H9 (cell line): Measurements from ENCODE around the gene CD93. TPM values are rescaled to one million over a fixed set of nuclear protein-coding genes. Genes with fewer than 3 reads are reported as not detected.

Experiments used
- DNase-seq: peaks from one replicate; pipeline ENCODE4 v3.0.0-alpha.2; 2017
- H2AFZ ChIP-seq: one replicate; pipeline ENCODE4 v1.6.1; 2013; ENCODE audit warnings: mild to moderate bottlenecking, low read length, control low read depth, moderate library complexity
- H2AK5ac ChIP-seq: 2 replicates; pipeline ENCODE4 v1.6.1; 2013; ENCODE audit warnings: low read length, control low read depth, mixed read lengths; ENCODE audit not compliant: insufficient read length
- H2BK120ac ChIP-seq: one replicate; pipeline ENCODE4 v1.6.1; 2013; ENCODE audit warnings: low read depth, mild to moderate bottlenecking, low read length, control low read depth, inconsistent platforms; ENCODE audit not compliant: poor library complexity, severe bottlenecking
- H2BK12ac ChIP-seq: 2 replicates; pipeline ENCODE4 v1.6.1; 2013; ENCODE audit warnings: low read length, control low read depth, mixed read lengths, low read depth; ENCODE audit not compliant: insufficient read length
- H2BK15ac ChIP-seq: 2 replicates; pipeline ENCODE4 v1.6.1; 2013; ENCODE audit warnings: low read depth, low read length, control low read depth
- H2BK20ac ChIP-seq: one replicate; pipeline ENCODE4 v1.6.1; 2013; ENCODE audit warnings: low read depth, mild to moderate bottlenecking, low read length, control low read depth, inconsistent platforms; ENCODE audit not compliant: poor library complexity, severe bottlenecking
- H2BK5ac ChIP-seq: 2 replicates; pipeline ENCODE4 v1.6.1; 2013; ENCODE audit warnings: low read length, control low read depth, mixed read lengths; ENCODE audit not compliant: insufficient read length
- H3K14ac ChIP-seq: 2 replicates; pipeline ENCODE4 v1.6.1; 2013; ENCODE audit warnings: low read length, control low read depth; ENCODE audit not compliant: insufficient read depth
- H3K18ac ChIP-seq: 2 replicates; pipeline ENCODE4 v1.6.1; 2013; ENCODE audit warnings: low read depth, mild to moderate bottlenecking, mixed read lengths, low read length, control low read depth; ENCODE audit not compliant: insufficient read length
- H3K23ac ChIP-seq: 2 replicates; pipeline ENCODE4 v1.6.1; 2013; ENCODE audit warnings: low read length, control low read depth, mixed read lengths, low read depth; ENCODE audit not compliant: insufficient read length
- H3K23me2 ChIP-seq: 2 replicates; pipeline ENCODE4 v1.6.1; 2013; ENCODE audit warnings: low read depth, mild to moderate bottlenecking, mixed read lengths, low read length, control low read depth; ENCODE audit not compliant: insufficient read length, poor library complexity, severe bottlenecking
- H3K27ac ChIP-seq: 2 replicates; pipeline ENCODE4 v1.5.1; 2013; ENCODE audit warnings: low read length, control low read depth, mixed read lengths, low read depth; ENCODE audit not compliant: insufficient read length
- H3K27me3 ChIP-seq: 2 replicates; pipeline ENCODE4 v1.6.1; 2013; ENCODE audit warnings: low read length, control low read depth, inconsistent platforms; ENCODE audit not compliant: insufficient read depth
- H3K4ac ChIP-seq: 2 replicates; pipeline ENCODE4 v1.6.1; 2013; ENCODE audit warnings: low read depth, mild to moderate bottlenecking, control low read depth, inconsistent platforms, low read length, moderate library complexity
- H3K4me1 ChIP-seq: 2 replicates; pipeline ENCODE4 v1.6.1; 2013; ENCODE audit warnings: low read length, control low read depth, inconsistent platforms; ENCODE audit not compliant: insufficient read depth
- H3K4me2 ChIP-seq: 2 replicates; pipeline ENCODE4 v1.6.1; 2013; ENCODE audit warnings: low read length, control low read depth, mixed read lengths; ENCODE audit not compliant: insufficient read length, insufficient read depth
- H3K56ac ChIP-seq: 2 replicates; pipeline ENCODE4 v1.6.1; 2013; ENCODE audit warnings: low read depth, mild to moderate bottlenecking, mixed read lengths, low read length, control low read depth; ENCODE audit not compliant: insufficient read length
- H3K79me1 ChIP-seq: 2 replicates; pipeline ENCODE4 v1.6.1; 2013; ENCODE audit warnings: low read depth, mild to moderate bottlenecking, moderate library complexity, low read length, control low read depth, inconsistent platforms; ENCODE audit not compliant: insufficient read depth, poor library complexity, severe bottlenecking
- H3K79me2 ChIP-seq: 2 replicates; pipeline ENCODE4 v1.6.1; 2013; ENCODE audit warnings: low read length, control low read depth, inconsistent platforms; ENCODE audit not compliant: insufficient read depth
- H3K9ac ChIP-seq: 2 replicates; pipeline ENCODE4 v1.6.1; 2013; ENCODE audit warnings: low read length, control low read depth, mixed read lengths; ENCODE audit not compliant: insufficient read length; ENCODE audit errors: extremely low read depth
- H3K9me3 ChIP-seq: one replicate; pipeline ENCODE4 v1.6.1; 2013; ENCODE audit warnings: low read depth, low read length, inconsistent platforms; ENCODE audit not compliant: control insufficient read depth
- H3T11ph ChIP-seq: one replicate; pipeline ENCODE4 v1.6.1; 2013; ENCODE audit warnings: mild to moderate bottlenecking, low read length, control low read depth, inconsistent platforms
- H4K20me1 ChIP-seq: one replicate; pipeline ENCODE4 v1.6.1; 2013; ENCODE audit not compliant: control insufficient read depth, insufficient read length, insufficient read depth
- H4K5ac ChIP-seq: 2 replicates; pipeline ENCODE4 v1.6.1; 2013; ENCODE audit warnings: low read depth, mild to moderate bottlenecking, mixed read lengths, low read length, control low read depth; ENCODE audit not compliant: insufficient read length
- H4K8ac ChIP-seq: replicated peaks from 2 replicates; pipeline ENCODE4 v1.6.1; 2013; ENCODE audit warnings: low read length, control low read depth, mixed read lengths, low read depth; ENCODE audit not compliant: insufficient read length
- H4K91ac ChIP-seq: 2 replicates; pipeline ENCODE4 v1.6.1; 2013; ENCODE audit warnings: low read depth, mild to moderate bottlenecking, moderate library complexity, mixed read lengths, low read length, control low read depth; ENCODE audit not compliant: insufficient read length
- H3K27ac Mint-ChIP-seq, 3 experiments: 2 replicates in 2 of 3; 3 replicates in 1 of 3; pipeline ENCODE4 v1.8.0; 2020 to 2021; ENCODE audit warnings: mixed read lengths in 3 of 3, mild to moderate bottlenecking in 1 of 3, moderate library complexity in 1 of 3
- H3K27me3 Mint-ChIP-seq: 2 replicates; pipeline ENCODE4 v1.8.0; 2021; ENCODE audit warnings: low read depth, mild to moderate bottlenecking, moderate library complexity, mixed read lengths
- H3K36me3 Mint-ChIP-seq, 3 experiments: 2 replicates in 2 of 3; 3 replicates in 1 of 3; pipeline ENCODE4 v1.8.0; 2020 to 2021; ENCODE audit warnings: low read depth in 3 of 3, mixed read lengths in 3 of 3; ENCODE audit not compliant: insufficient read depth in 1 of 3
- H3K4me1 Mint-ChIP-seq, 2 experiments: 2 replicates each; pipeline ENCODE4 v1.8.0; 2020; ENCODE audit warnings: mixed read lengths in 2 of 2
- H3K4me3 Mint-ChIP-seq, 2 experiments: 2 replicates in 1 of 2; 3 replicates in 1 of 2; pipeline ENCODE4 v1.8.0; 2020 to 2021; ENCODE audit warnings: mild to moderate bottlenecking in 2 of 2, mixed read lengths in 2 of 2, moderate library complexity in 1 of 2
- H3K9me3 Mint-ChIP-seq, 2 experiments: 2 replicates in 1 of 2; 3 replicates in 1 of 2; pipeline ENCODE4 v1.8.0; 2020; ENCODE audit warnings: mild to moderate bottlenecking in 2 of 2, mixed read lengths in 2 of 2, moderate library complexity in 1 of 2
- WGBS: extraction: QIAGEN DNeasy Blood & Tissue Kit; methylation state at CpG from one replicate; pipeline ENCODE4 v1.1.7; 2013; ENCODE audit warnings: missing lambda C conversion rate, low lambda C conversion rate, mixed read lengths; ENCODE audit not compliant: insufficient read length; ENCODE audit errors: extremely low coverage; 5-methylcytosine and 5-hydroxymethylcytosine counted together
- total RNA-seq: library from RNA; stranded (reverse); gene quantifications from 2 replicates; pipeline ENCODE4 v1.2.1, GENCODE V29; 2021
- TF ChIP-seq, protein P1 (sequence below): fragments of 200-600 bp; sonication (generic); conservative IDR thresholded peaks from 3 replicates; pipeline ENCODE4 v1.8.0; 2021; ENCODE audit warnings: antibody characterized with exemption, mild to moderate bottlenecking

Gene CD93
- total RNA-seq, 1 experiment from 2014 or later, result not detected

GRCh38 chr20:23090878-23091277, 4.8 kb upstream of the CD93 start:
- no peaks in the 10 kb centered on the region for H3K4me1 ChIP-seq
- peaks cover 4% of the 10 kb centered on the region for H3K27me3 Mint-ChIP-seq
- no peak for DNase-seq
- H4K5ac ChIP-seq, result no peak overlapping the region
- H2AK5ac ChIP-seq, result no peak overlapping the region
- no peak overlapping the region for H3K27ac Mint-ChIP-seq
- no peak overlapping the region for H3K14ac ChIP-seq
- H2AFZ ChIP-seq, result no peak overlapping the region
- H3K4me3 Mint-ChIP-seq, result no peak overlapping the region
- H3K27me3 ChIP-seq, result no peaks in the 10 kb centered on the region
- no peak overlapping the region for H2BK15ac ChIP-seq
- H2BK120ac ChIP-seq, result no peak overlapping the region
- TF ChIP-seq, protein P1, sequence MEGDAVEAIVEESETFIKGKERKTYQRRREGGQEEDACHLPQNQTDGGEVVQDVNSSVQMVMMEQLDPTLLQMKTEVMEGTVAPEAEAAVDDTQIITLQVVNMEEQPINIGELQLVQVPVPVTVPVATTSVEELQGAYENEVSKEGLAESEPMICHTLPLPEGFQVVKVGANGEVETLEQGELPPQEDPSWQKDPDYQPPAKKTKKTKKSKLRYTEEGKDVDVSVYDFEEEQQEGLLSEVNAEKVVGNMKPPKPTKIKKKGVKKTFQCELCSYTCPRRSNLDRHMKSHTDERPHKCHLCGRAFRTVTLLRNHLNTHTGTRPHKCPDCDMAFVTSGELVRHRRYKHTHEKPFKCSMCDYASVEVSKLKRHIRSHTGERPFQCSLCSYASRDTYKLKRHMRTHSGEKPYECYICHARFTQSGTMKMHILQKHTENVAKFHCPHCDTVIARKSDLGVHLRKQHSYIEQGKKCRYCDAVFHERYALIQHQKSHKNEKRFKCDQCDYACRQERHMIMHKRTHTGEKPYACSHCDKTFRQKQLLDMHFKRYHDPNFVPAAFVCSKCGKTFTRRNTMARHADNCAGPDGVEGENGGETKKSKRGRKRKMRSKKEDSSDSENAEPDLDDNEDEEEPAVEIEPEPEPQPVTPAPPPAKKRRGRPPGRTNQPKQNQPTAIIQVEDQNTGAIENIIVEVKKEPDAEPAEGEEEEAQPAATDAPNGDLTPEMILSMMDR, result no peak
- no peak overlapping the region for H3K9ac ChIP-seq
- no peak overlapping the region for H4K91ac ChIP-seq
- H3K27ac ChIP-seq, result no peak overlapping the region
- H3K79me1 ChIP-seq, result no peaks in the 10 kb centered on the region
- H3K36me3 Mint-ChIP-seq, result no peaks in the 10 kb centered on the region
- H3K4me2 ChIP-seq, result no peak overlapping the region
- H3K56ac ChIP-seq, result no peak overlapping the region
- no peaks in the 10 kb centered on the region for H3K9me3 Mint-ChIP-seq
- H2BK20ac ChIP-seq, result no peak overlapping the region
- no peaks in the 10 kb centered on the region for H3K79me2 ChIP-seq
- no CpG with 5 or more reads among the region's 4 CpGs for WGBS
- no peak overlapping the region for H4K8ac ChIP-seq
- no peaks in the 10 kb centered on the region for H4K20me1 ChIP-seq
- no peak overlapping the region for H2BK12ac ChIP-seq
- H3K4me1 Mint-ChIP-seq, result peaks cover 17 to 22% of the 10 kb centered on the region in 2 experiments
- no peak overlapping the region for H3T11ph ChIP-seq
- no peaks in the 10 kb centered on the region for H3K23me2 ChIP-seq
- H2BK5ac ChIP-seq, result no peak overlapping the region
- no peak overlapping the region for H3K23ac ChIP-seq
- no peak overlapping the region for H3K4ac ChIP-seq
- no peaks in the 10 kb centered on the region for H3K9me3 ChIP-seq
- no peak overlapping the region for H3K18ac ChIP-seq
